Osteocyte (in vitro differentiated cells): ENCODE results near the gene BAG1. TPM values are rescaled to one million over a fixed set of nuclear protein-coding genes. Genes with fewer than 3 reads are reported as not detected.
A peak's percentile ranks its signal among the peaks of the same experiment; 100 is the strongest.

Experiments
- DNase-seq: peaks from one replicate; pipeline ENCODE4 v3.0.0; 2021; ENCODE audit warnings: mixed read lengths; ENCODE audit not compliant: unreplicated experiment; ENCODE audit errors: extremely low spot score
- H3K27ac Mint-ChIP-seq: one replicate; pipeline ENCODE4 v1.8.0; 2021; ENCODE audit warnings: mild to moderate bottlenecking, mixed read lengths; ENCODE audit not compliant: unreplicated experiment
- H3K27me3 Mint-ChIP-seq: one replicate; pipeline ENCODE4 v1.8.0; 2021; ENCODE audit warnings: mixed read lengths; ENCODE audit not compliant: unreplicated experiment
- H3K36me3 Mint-ChIP-seq: one replicate; pipeline ENCODE4 v1.8.0; 2021; ENCODE audit warnings: mixed read lengths; ENCODE audit not compliant: unreplicated experiment
- H3K4me1 Mint-ChIP-seq: one replicate; pipeline ENCODE4 v1.8.0; 2021; ENCODE audit warnings: mixed read lengths; ENCODE audit not compliant: unreplicated experiment
- H3K4me3 Mint-ChIP-seq: one replicate; pipeline ENCODE4 v1.8.0; 2021; ENCODE audit warnings: mild to moderate bottlenecking, moderate library complexity, mixed read lengths; ENCODE audit not compliant: unreplicated experiment
- H3K9me3 Mint-ChIP-seq: one replicate; pipeline ENCODE4 v1.8.0; 2021; ENCODE audit warnings: mixed read lengths; ENCODE audit not compliant: unreplicated experiment
- CTCF ChIP-seq: fragments of 200-600 bp; sonication (generic); IDR thresholded peaks from 2 replicates; pipeline ENCODE4 v1.5.0; 2021; ENCODE audit warnings: antibody characterized with exemption, mild to moderate bottlenecking, moderate library complexity
- total RNA-seq: library from RNA; stranded (reverse); gene quantifications from 2 replicates; pipeline ENCODE4 v1.2.1, GENCODE V29; 2021

Gene BAG1
- total RNA-seq, 1 donor from 2014 or later: 73.9 TPM

GRCh38 chr9:33270146-33270545 is 5.6 kb upstream of the BAG1 start:
- Mint-ChIP-seq H3K27ac (no peak overlapping the region), H3K4me1 (peaks cover 13% of the 10 kb centered on the region)
- no peak for DNase-seq

DNA sequence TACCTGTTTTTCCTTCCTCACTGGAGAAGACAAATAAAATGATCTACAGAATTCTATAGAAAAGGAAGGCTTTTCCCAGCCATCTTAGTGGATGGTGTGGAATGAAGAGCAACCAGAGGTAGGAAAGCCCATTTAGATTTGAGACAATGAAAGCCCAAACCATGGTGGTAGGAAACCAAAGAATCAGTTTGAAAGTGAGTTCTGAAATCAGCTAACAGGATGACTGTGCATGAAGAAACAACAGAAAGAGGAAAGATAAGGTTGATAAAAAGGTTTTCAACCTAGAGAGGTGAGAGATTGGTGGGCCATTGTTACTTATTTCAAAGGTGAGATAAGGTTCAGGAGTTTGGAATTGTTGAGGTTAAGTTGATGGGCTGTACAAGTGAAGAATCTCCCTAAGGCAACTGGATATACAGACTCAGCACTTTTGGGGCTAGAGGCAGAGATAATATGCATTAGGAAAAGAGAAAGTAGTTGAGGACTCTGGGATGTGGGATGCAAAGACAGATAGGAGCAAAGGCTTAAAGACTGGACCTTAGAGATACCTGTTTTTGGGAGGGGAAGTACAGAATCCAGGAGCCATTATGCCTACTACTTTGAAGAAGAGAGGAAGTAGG is 2.8 kb upstream of the BAG1 start:
- H3K27me3 Mint-ChIP-seq: no peaks in the 10 kb centered on the region
- H3K4me3 Mint-ChIP-seq: no peak overlapping the region
- no peaks in the 10 kb centered on the region for H3K9me3 Mint-ChIP-seq
- TF ChIP-seq CTCF: no peak
- peaks cover 29% of the 10 kb centered on the region for H3K36me3 Mint-ChIP-seq
- no peak for DNase-seq
- H3K4me1 Mint-ChIP-seq: peaks cover 26% of the 10 kb centered on the region
- H3K27ac Mint-ChIP-seq: no peak overlapping the region

More at GRCh38 chr9:33270146-33270545, 5.6 kb upstream of the BAG1 start:
- no peak for TF ChIP-seq CTCF
- peaks cover 41% of the 10 kb centered on the region for H3K36me3 Mint-ChIP-seq
- no peaks in the 10 kb centered on the region for H3K9me3 Mint-ChIP-seq
- no peaks in the 10 kb centered on the region for H3K27me3 Mint-ChIP-seq
- no peak overlapping the region for H3K4me3 Mint-ChIP-seq

DNA sequence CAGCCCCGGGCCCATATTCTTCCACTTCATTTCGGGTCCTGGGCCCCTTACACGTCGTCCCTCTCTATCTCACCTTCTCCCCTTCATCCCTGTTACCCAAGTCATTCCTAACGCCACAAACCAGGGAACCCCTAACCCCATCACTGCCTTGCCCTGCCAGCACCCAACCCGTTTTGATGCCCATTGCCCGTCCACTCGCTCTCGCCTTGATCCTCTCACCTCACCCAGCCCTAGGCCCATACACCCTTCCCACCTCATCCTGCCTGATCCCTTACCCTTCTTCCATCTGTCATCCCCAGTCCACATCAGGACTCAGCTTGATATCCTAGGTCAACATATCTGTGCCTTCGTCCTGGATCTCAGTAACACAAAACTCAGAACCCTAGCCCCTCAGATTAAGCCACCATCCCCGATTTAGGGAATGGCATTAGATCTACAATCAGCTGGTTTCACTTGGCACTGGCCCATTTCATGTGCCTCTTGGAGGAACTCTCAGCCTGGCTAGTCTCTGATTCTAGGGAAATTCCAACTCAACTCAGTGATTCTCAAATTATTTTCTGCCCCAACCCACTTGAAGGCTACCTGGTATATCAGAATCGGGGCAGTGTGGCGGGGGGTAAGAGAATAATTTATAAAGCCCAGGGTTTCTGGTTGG is 830 bp upstream of the BAG1 start:
- Mint-ChIP-seq H3K27ac (peak overlapping the region; percentile 90), H3K4me1 (peaks cover 26% of the 10 kb centered on the region)
- DNase-seq: no peak

DNA sequence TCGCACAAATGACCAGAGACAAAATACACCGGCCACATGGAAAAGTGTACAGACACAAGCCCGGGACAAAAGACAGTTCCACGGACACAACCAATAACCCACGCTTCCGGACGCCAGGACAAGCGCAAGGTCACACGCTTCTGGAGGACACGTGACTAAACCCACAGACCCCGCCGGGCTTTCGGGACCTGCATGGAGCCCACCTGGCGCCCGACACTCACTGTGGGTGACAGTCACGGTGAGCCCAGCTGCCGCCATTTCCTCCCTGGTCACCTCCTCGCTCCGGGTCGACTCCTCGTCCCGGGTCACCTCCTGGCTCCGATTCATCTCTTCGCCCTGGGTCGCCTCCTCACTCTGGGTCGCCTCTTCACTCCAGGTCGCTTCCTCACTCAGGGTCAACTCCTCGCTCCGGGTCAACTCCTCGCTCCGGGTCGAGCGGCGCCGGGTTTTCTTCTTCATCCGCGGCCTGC is 470 bp downstream of the BAG1 start:
- Mint-ChIP-seq H3K4me1 (peaks cover 26% of the 10 kb centered on the region), H3K27me3 (no peaks in the 10 kb centered on the region), H3K4me3 (peak overlapping the region; percentile 85), H3K36me3 (peaks cover 35% of the 10 kb centered on the region), H3K9me3 (no peaks in the 10 kb centered on the region), H3K27ac (peak overlapping the region; percentile 79)
- TF ChIP-seq CTCF: no peak
- no peak for DNase-seq

More for the DNA sequence above, 830 bp upstream of the BAG1 start:
- H3K36me3 Mint-ChIP-seq: peaks cover 30% of the 10 kb centered on the region
- no peaks in the 10 kb centered on the region for H3K9me3 Mint-ChIP-seq
- no peak for TF ChIP-seq CTCF
- peak overlapping the region; percentile 83 for H3K4me3 Mint-ChIP-seq
- no peaks in the 10 kb centered on the region for H3K27me3 Mint-ChIP-seq
